Psoas muscle (tissue), 8 donors: ENCODE data around the gene STT3A. TPM values are rescaled to one million over a fixed set of nuclear protein-coding genes. Genes with fewer than 3 reads are reported as not detected.

Source experiments
- ATAC-seq, 4 donors: fragments of 200-7000 bp; cut with Tn5 transposase; one replicate each; pipeline ENCODE4 v1.9.1; 2020; ENCODE audit warnings: moderate library complexity in 3 of 4, mild to moderate bottlenecking in 2 of 4
- DNase-seq, 2 donors: peaks; one replicate each; pipeline ENCODE4 v3.0.0-alpha.2; 2020
- H3K27ac ChIP-seq: fragments of 200-600 bp; one replicate; pipeline ENCODE4 v1.8.0; 2022
- H3K27me3 ChIP-seq, 3 donors: fragments of 200-600 bp in 1 of 3; one replicate each; pipeline versions ENCODE4 v1.6.1 to v1.8.0; 2013 to 2022; ENCODE audit warnings: low read length in 2 of 3, mild to moderate bottlenecking in 2 of 3, moderate library complexity in 1 of 3; ENCODE audit not compliant: insufficient read depth in 3 of 3
- H3K36me3 ChIP-seq, 2 donors: fragments of 200-600 bp in 1 of 2; one replicate each; pipeline versions ENCODE4 v1.6.1 to v1.8.0; 2013 to 2022; ENCODE audit warnings: low read depth in 1 of 2, mild to moderate bottlenecking in 1 of 2, moderate library complexity in 1 of 2; ENCODE audit not compliant: insufficient read depth in 1 of 2
- H3K4me1 ChIP-seq: fragments of 200-600 bp; one replicate; pipeline ENCODE4 v1.8.0; 2022
- H3K4me3 ChIP-seq: fragments of 200-600 bp; one replicate; pipeline ENCODE4 v1.8.0; 2022; ENCODE audit warnings: mild to moderate bottlenecking
- H3K9me3 ChIP-seq: fragments of 200-600 bp; one replicate; pipeline ENCODE4 v1.8.0; 2022
- CTCF ChIP-seq: fragments of 200-600 bp; IDR thresholded peaks from one replicate; pipeline ENCODE4 v1.8.0; 2022; ENCODE audit warnings: antibody characterized with exemption
- WGBS, 3 donors: extraction: QIAGEN DNeasy Blood & Tissue Kit; methylation state at CpG; one replicate each; pipeline versions ENCODE4 v1.1.6 to v1.1.7; 2013; 5-methylcytosine and 5-hydroxymethylcytosine counted together
- intact Hi-C, 2 donors: fragments of 100-400 bp; cut with DNase I; formaldehyde crosslinking; loops; one replicate each; pipeline versions ENCODE4 v1.11.0 to v1.14.2; 2022
- polyA plus RNA-seq, 3 donors: library from polyadenylated mRNA; stranded (reverse); fragments of 200-250 nt; gene quantifications; one replicate each; pipeline ENCODE4 v1.2.3, GENCODE V29; 2013
- total RNA-seq, 4 donors: library from RNA; stranded (reverse); fragmentation: NEBNext Ultra II Directional in 2 of 4; extraction: Animal tissue kit (Norgen Biotek cat#: 25700) in 2 of 4; gene quantifications; one replicate each; pipeline versions ENCODE4 v1.2.1 to v1.2.4, GENCODE V29; 2021 to 2023
- donor health status: healthy with polysubstance abuse.
- donor health status: DM: no; HTN: no; CAD: no; lungs with moderate emphysema.
- donor health status: Bipolar disorder and iron deficiency.
- donor health status: healthy.
- donor health status: DM: yes; HTN: yes; CAD: no.
- donor health status: DM: no; HTN: no; CAD: no.
- donor health status: DM: no; HTN: no; CAD: no.
- donor health status: DM: yes; HTN: yes; CAD: no.

The STT3A gene
- total and polyA plus RNA-seq, 7 donors = 23.3 to 58.9 (median 31.4) TPM

GRCh38 chr11:125553357-125553756 is 39.3 kb upstream of the STT3A start:
- H3K4me1 ChIP-seq = no peaks in the 10 kb centered on the region
- intact Hi-C loops = no loop called here
- H3K36me3 ChIP-seq = no peaks in the 10 kb centered on the region
- TF ChIP-seq CTCF = no peak
- ATAC-seq (no peak), DNase-seq (no peak)
- no peaks in the 10 kb centered on the region for H3K27me3 ChIP-seq
- H3K9me3 ChIP-seq = peaks cover 12% of the 10 kb centered on the region
- H3K27ac ChIP-seq = no peak overlapping the region
- H3K4me3 ChIP-seq = no peak overlapping the region
- WGBS, 3 donors = 83 to 94% (median 83%) methylated on average over 1 of the region's 1 CpG

- DNase-seq (no peak), ATAC-seq (no peak)
- 82 to 89% (median 83%) methylated on average over 3 of the region's 3 CpGs for WGBS, 3 donors
- no peaks in the 10 kb centered on the region for H3K36me3 ChIP-seq
- no peaks in the 10 kb centered on the region for H3K4me1 ChIP-seq
- H3K9me3 ChIP-seq = peaks cover 12% of the 10 kb centered on the region
- no peak for TF ChIP-seq CTCF
- H3K27me3 ChIP-seq = no peaks in the 10 kb centered on the region
- intact Hi-C loops = no loop called here
- H3K27ac ChIP-seq = no peak overlapping the region
- no peak overlapping the region for H3K4me3 ChIP-seq
Measured at GRCh38 chr11:125554038-125554437, 38.6 kb upstream of the STT3A start.

GRCh38 chr11:125559888-125560287 is 32.8 kb upstream of the STT3A start:
- H3K9me3 ChIP-seq = no peaks in the 10 kb centered on the region
- no peak for TF ChIP-seq CTCF
- ATAC-seq (no peak), DNase-seq (no peak)
- intact Hi-C loops = loop anchor here in 1 of 2 donors (10.0 kb wide), 1 partner anchor 325 kb away; the partner anchor contains the start of gene HYLS1
- no peak overlapping the region for H3K4me3 ChIP-seq
- no peaks in the 10 kb centered on the region for H3K27me3 ChIP-seq
- 85 to 88% (median 87%) methylated on average over 3 of the region's 3 CpGs for WGBS, 3 donors
- no peaks in the 10 kb centered on the region for H3K36me3 ChIP-seq
- no peak overlapping the region for H3K27ac ChIP-seq
- no peaks in the 10 kb centered on the region for H3K4me1 ChIP-seq

- intact Hi-C loops = loop anchor here in 1 of 2 donors (10.0 kb wide), 1 partner anchor 323 kb away; the partner anchor contains the start of gene HYLS1
- Histone ChIP-seq H3K27me3 (no peaks in the 10 kb centered on the region), H3K4me3 (no peak overlapping the region), H3K9me3 (no peaks in the 10 kb centered on the region), H3K27ac (no peak overlapping the region), H3K36me3 (no peaks in the 10 kb centered on the region), H3K4me1 (no peaks in the 10 kb centered on the region)
- WGBS, 3 donors = 94 to 96% (median 95%) methylated on average over 1 of the region's 1 CpG
- ATAC-seq (no peak), DNase-seq (no peak)
- TF ChIP-seq CTCF = no peak
Measured at GRCh38 chr11:125561924-125562323, 30.7 kb upstream of the STT3A start.

GRCh38 chr11:125562430-125562829 is 30.2 kb upstream of the STT3A start:
- 57 to 66% (median 60%) methylated on average over 4 of the region's 4 CpGs for WGBS, 3 donors
- no peaks in the 10 kb centered on the region for H3K36me3 ChIP-seq
- no peak overlapping the region for H3K4me3 ChIP-seq
- no peak for TF ChIP-seq CTCF
- intact Hi-C loops = loop anchor here in 1 of 2 donors (10.0 kb wide), 1 partner anchor 322 kb away; the partner anchor contains the start of gene HYLS1
- H3K4me1 ChIP-seq = no peaks in the 10 kb centered on the region
- H3K27ac ChIP-seq = no peak overlapping the region
- H3K27me3 ChIP-seq = no peaks in the 10 kb centered on the region
- ATAC-seq = no peak
- no peak for DNase-seq
- H3K9me3 ChIP-seq = no peaks in the 10 kb centered on the region
